SU-DHL-6 (cell line): ENCODE measurements around the gene ANKS1B.

Experiments used
- H2AFZ ChIP-seq: fragments of 200-600 bp; sonication (generic); 2 replicates; pipeline ENCODE4 v1.6.1; 2014; ENCODE audit warnings: low read depth, mild to moderate bottlenecking, moderate library complexity, mixed read lengths, antibody characterized with exemption, low read length; ENCODE audit not compliant: severe bottlenecking
- H3F3A ChIP-seq: fragments of 200-600 bp; shearing (Covaris generic); 2 replicates; pipeline ENCODE4 v1.6.0; 2016; ENCODE audit warnings: antibody characterized with exemption, mild to moderate bottlenecking; ENCODE audit not compliant: insufficient read depth
- H3K27ac ChIP-seq: fragments of 200-600 bp; sonication (generic); 2 replicates; pipeline ENCODE4 v1.5.1; 2016; ENCODE audit warnings: low read depth, mild to moderate bottlenecking, low read length, moderate library complexity, mixed read lengths
- H3K27me3 ChIP-seq: fragments of 200-600 bp; sonication (generic), shearing (Covaris generic); 2 replicates; pipeline ENCODE4 v1.6.0; 2014; ENCODE audit warnings: mild to moderate bottlenecking, low read length
- H3K36me3 ChIP-seq: fragments of 200-600 bp; sonication (generic); 2 replicates; pipeline ENCODE4 v1.6.1; 2014; ENCODE audit warnings: mild to moderate bottlenecking, low read length, mixed read lengths
- H3K4me2 ChIP-seq: fragments of 300-600, 200-600 bp; shearing (Covaris generic), sonication (generic); 2 replicates; pipeline ENCODE4 v1.6.0; 2014; ENCODE audit warnings: low read length, low read depth, mild to moderate bottlenecking; ENCODE audit not compliant: poor library complexity, severe bottlenecking
- H3K4me3 ChIP-seq: fragments of 200-600 bp; sonication (generic); 2 replicates; pipeline ENCODE4 v1.5.1; 2014; ENCODE audit warnings: antibody characterized with exemption, low read length, mild to moderate bottlenecking, mixed read lengths; ENCODE audit not compliant: insufficient read depth, poor library complexity, severe bottlenecking
- H3K79me2 ChIP-seq: fragments of 200-600 bp; sonication (generic); 2 replicates; pipeline ENCODE4 v1.6.1; 2014; ENCODE audit warnings: mild to moderate bottlenecking, low read length, moderate library complexity; ENCODE audit not compliant: insufficient read depth
- H3K9ac ChIP-seq: fragments of 200-600 bp; sonication (generic); 2 replicates; pipeline ENCODE4 v1.7.0; 2014; ENCODE audit warnings: mild to moderate bottlenecking, low read length
- H3K9me2 ChIP-seq: fragments of 200-600 bp; sonication (generic); replicated peaks from 2 replicates; pipeline ENCODE4 v1.6.1; 2014; ENCODE audit warnings: low read length; ENCODE audit not compliant: insufficient read depth
- H3K9me3 ChIP-seq: fragments of 200-600 bp; sonication (generic); 2 replicates; pipeline ENCODE4 v1.6.1; 2014; ENCODE audit warnings: low read length, mixed read lengths; ENCODE audit not compliant: insufficient read depth
- H4K20me1 ChIP-seq: fragments of 200-600 bp; sonication (generic); 2 replicates; pipeline ENCODE4 v1.6.1; 2014; ENCODE audit warnings: low read depth, mild to moderate bottlenecking, antibody characterized with exemption, low read length, moderate library complexity, mixed read lengths
- CTCF ChIP-seq: fragments of 200-600 bp; sonication (generic); IDR thresholded peaks from one replicate; pipeline ENCODE4 v1.5.1; 2017; ENCODE audit warnings: antibody characterized with exemption, mild to moderate bottlenecking, low read length, moderate library complexity; ENCODE audit not compliant: insufficient read depth, poor library complexity, severe bottlenecking
- EZH2phosphoT487 ChIP-seq: fragments of 200-600 bp; sonication (generic), shearing (Covaris generic); conservative IDR thresholded peaks from 2 replicates; pipeline ENCODE4 v1.6.1; 2018; ENCODE audit warnings: mild to moderate bottlenecking, antibody characterized with exemption, low read length, moderate library complexity, mixed read lengths

ANKS1B gene

GRCh38 chr12:99311373-99311772, 673.4 kb downstream of the ANKS1B start:
- no peak for TF ChIP-seq CTCF
- no peak for TF ChIP-seq EZH2phosphoT487
- Histone ChIP-seq H3K4me3 (no peak overlapping the region), H3K36me3 (no peaks in the 10 kb centered on the region), H3F3A (no peaks in the 10 kb centered on the region), H2AFZ (no peak overlapping the region), H3K9me3 (no peaks in the 10 kb centered on the region), H3K27me3 (no peaks in the 10 kb centered on the region), H3K9me2 (no peaks in the 10 kb centered on the region), H4K20me1 (no peaks in the 10 kb centered on the region), H3K9ac (no peak overlapping the region), H3K4me2 (no peak overlapping the region), H3K27ac (no peak overlapping the region), H3K79me2 (no peaks in the 10 kb centered on the region)

- no peak for TF ChIP-seq EZH2phosphoT487
- no peak for TF ChIP-seq CTCF
- Histone ChIP-seq H3K27me3 (no peaks in the 10 kb centered on the region), H3F3A (no peaks in the 10 kb centered on the region), H4K20me1 (no peaks in the 10 kb centered on the region), H3K27ac (no peak overlapping the region), H3K9ac (no peak overlapping the region), H3K4me3 (no peak overlapping the region), H2AFZ (no peak overlapping the region), H3K36me3 (no peaks in the 10 kb centered on the region), H3K79me2 (no peaks in the 10 kb centered on the region), H3K9me2 (no peaks in the 10 kb centered on the region), H3K4me2 (no peak overlapping the region), H3K9me3 (no peaks in the 10 kb centered on the region)
These were observed 674.9 kb downstream of the ANKS1B start for GRCh38 chr12:99309812-99310211.

- no peaks in the 10 kb centered on the region for H3K27me3 ChIP-seq
- H3K9ac ChIP-seq: no peak overlapping the region
- no peak overlapping the region for H3K4me3 ChIP-seq
- TF ChIP-seq EZH2phosphoT487: no peak
- TF ChIP-seq CTCF: no peak
- no peaks in the 10 kb centered on the region for H3K9me3 ChIP-seq
- H4K20me1 ChIP-seq: no peaks in the 10 kb centered on the region
- no peaks in the 10 kb centered on the region for H3K36me3 ChIP-seq
- H3K27ac ChIP-seq: no peak overlapping the region
- H2AFZ ChIP-seq: no peak overlapping the region
- no peaks in the 10 kb centered on the region; the same call in 1 of the 2 replicates for H3K9me2 ChIP-seq
- H3K79me2 ChIP-seq: no peaks in the 10 kb centered on the region
- no peak overlapping the region for H3K4me2 ChIP-seq
- no peaks in the 10 kb centered on the region for H3F3A ChIP-seq
These were observed 681.9 kb downstream of the ANKS1B start for GRCh38 chr12:99302874-99303273.
